Endothelial cell (in vitro differentiated cells): ENCODE data around the gene ZNF652. TPM values are rescaled to one million over a fixed set of nuclear protein-coding genes. Genes with fewer than 3 reads are reported as not detected.

Experiments used
- DNase-seq: peaks from one replicate; pipeline ENCODE4 v3.0.0; 2021; ENCODE audit warnings: low spot score
- H3K27ac Mint-ChIP-seq: one replicate; pipeline ENCODE4 v1.8.0; 2021; ENCODE audit warnings: mixed read lengths, inconsistent platforms; ENCODE audit not compliant: unreplicated experiment
- H3K27me3 Mint-ChIP-seq: one replicate; pipeline ENCODE4 v1.8.0; 2021; ENCODE audit warnings: mild to moderate bottlenecking, moderate library complexity, mixed read lengths, inconsistent platforms; ENCODE audit not compliant: unreplicated experiment
- H3K36me3 Mint-ChIP-seq: one replicate; pipeline ENCODE4 v1.8.0; 2021; ENCODE audit warnings: mild to moderate bottlenecking, low read depth, mixed read lengths, inconsistent platforms; ENCODE audit not compliant: unreplicated experiment
- H3K4me1 Mint-ChIP-seq: one replicate; pipeline ENCODE4 v1.8.0; 2021; ENCODE audit warnings: mild to moderate bottlenecking, mixed read lengths, inconsistent platforms; ENCODE audit not compliant: unreplicated experiment
- H3K4me3 Mint-ChIP-seq: one replicate; pipeline ENCODE4 v1.8.0; 2021; ENCODE audit warnings: mild to moderate bottlenecking, mixed read lengths, inconsistent platforms; ENCODE audit not compliant: unreplicated experiment
- H3K9me3 Mint-ChIP-seq: one replicate; pipeline ENCODE4 v1.8.0; 2021; ENCODE audit warnings: mixed read lengths, inconsistent platforms; ENCODE audit not compliant: unreplicated experiment
- total RNA-seq: library from RNA; stranded (reverse); fragmentation: NEBNext Ultra II Directional; extraction: Animal tissue kit (Norgen Biotek cat#: 25700); gene quantifications from one replicate; pipeline ENCODE4 v1.2.1, GENCODE V29; 2021; ENCODE audit not compliant: unreplicated experiment
- TF ChIP-seq, protein P1 (sequence below): fragments of 200-600 bp; sonication (generic); IDR thresholded peaks from one replicate; pipeline ENCODE4 v1.5.0; 2021; ENCODE audit warnings: antibody characterized with exemption; ENCODE audit not compliant: unreplicated experiment

ZNF652 gene
- total RNA-seq, 1 donor from 2014 or later: 36.0 TPM

DNA sequence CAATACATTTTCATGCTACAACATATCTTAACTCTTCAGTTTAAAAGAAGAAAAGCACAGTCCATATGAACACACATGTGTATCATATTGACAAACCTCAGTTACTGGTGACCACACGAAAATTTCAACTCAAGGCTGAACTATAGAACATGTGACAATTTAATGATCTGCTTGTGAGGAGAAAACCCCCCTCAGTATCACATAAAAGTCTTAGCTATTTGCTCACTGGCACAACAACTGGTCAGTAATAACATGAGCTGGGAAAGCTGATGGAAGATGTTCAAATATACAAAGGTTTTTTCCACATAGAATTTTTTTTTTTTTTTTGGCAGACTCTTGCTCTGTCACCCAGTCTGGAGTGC, 19.5 kb downstream of the ZNF652 start:
- H3K4me3 Mint-ChIP-seq: no peak overlapping the region

DNA sequence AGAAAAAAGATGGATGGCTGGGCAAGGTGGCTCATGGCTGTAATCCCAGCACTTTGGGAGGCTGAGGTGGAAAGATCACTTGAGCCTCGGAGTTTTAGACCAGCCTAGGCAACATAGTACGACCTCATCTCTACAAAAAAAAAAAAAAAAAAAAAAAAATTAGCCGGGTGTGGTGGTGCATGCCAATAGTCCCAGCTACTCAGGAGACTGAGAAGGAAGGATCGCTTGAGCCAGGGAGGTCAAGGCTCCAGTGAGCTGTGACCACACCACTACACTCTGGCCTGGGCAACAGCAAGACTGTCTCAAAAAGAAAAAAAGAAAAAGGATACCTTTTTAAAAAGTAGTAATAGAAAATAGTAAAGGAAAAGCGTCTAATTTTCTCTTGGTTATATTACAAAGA, 20.7 kb downstream of the ZNF652 start:
- Mint-ChIP-seq H3K4me3 (no peak overlapping the region), H3K27me3 (peaks cover 1% of the 10 kb centered on the region), H3K36me3 (no peaks in the 10 kb centered on the region), H3K4me1 (no peaks in the 10 kb centered on the region), H3K9me3 (no peaks in the 10 kb centered on the region), H3K27ac (no peak overlapping the region)
- DNase-seq: no peak
- TF ChIP-seq, protein P1, sequence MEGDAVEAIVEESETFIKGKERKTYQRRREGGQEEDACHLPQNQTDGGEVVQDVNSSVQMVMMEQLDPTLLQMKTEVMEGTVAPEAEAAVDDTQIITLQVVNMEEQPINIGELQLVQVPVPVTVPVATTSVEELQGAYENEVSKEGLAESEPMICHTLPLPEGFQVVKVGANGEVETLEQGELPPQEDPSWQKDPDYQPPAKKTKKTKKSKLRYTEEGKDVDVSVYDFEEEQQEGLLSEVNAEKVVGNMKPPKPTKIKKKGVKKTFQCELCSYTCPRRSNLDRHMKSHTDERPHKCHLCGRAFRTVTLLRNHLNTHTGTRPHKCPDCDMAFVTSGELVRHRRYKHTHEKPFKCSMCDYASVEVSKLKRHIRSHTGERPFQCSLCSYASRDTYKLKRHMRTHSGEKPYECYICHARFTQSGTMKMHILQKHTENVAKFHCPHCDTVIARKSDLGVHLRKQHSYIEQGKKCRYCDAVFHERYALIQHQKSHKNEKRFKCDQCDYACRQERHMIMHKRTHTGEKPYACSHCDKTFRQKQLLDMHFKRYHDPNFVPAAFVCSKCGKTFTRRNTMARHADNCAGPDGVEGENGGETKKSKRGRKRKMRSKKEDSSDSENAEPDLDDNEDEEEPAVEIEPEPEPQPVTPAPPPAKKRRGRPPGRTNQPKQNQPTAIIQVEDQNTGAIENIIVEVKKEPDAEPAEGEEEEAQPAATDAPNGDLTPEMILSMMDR: no peak

More for the DNA sequence above, 19.5 kb downstream of the ZNF652 start:
- TF ChIP-seq, protein P1: no peak
- Mint-ChIP-seq H3K36me3 (no peaks in the 10 kb centered on the region), H3K4me1 (no peaks in the 10 kb centered on the region), H3K27me3 (peaks cover 1% of the 10 kb centered on the region), H3K27ac (no peak overlapping the region), H3K9me3 (no peaks in the 10 kb centered on the region)
- no peak for DNase-seq

DNA sequence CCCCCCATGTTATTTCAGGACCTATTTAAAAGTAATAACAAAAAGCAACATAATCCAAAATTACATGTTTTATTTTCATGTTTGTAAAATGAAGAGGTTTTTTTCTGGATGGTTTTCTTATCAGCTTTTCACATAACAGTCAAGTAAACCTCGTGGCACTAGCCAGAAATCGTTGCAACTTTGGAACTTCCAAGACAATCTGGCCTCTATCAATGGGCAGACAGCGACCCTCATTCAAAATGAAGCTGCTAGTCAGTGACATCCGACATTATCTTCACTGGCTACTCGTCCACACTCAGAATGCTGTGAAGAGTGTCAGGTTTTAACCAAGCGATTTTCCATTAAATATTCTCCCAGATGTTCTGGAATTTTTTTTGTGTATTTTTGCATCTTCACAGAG, 22.7 kb downstream of the ZNF652 start:
- TF ChIP-seq, protein P1: no peak
- Mint-ChIP-seq H3K27me3 (peaks cover 3% of the 10 kb centered on the region), H3K4me3 (no peak overlapping the region), H3K36me3 (no peaks in the 10 kb centered on the region), H3K4me1 (no peaks in the 10 kb centered on the region), H3K9me3 (no peaks in the 10 kb centered on the region), H3K27ac (no peak overlapping the region)
- no peak for DNase-seq

DNA sequence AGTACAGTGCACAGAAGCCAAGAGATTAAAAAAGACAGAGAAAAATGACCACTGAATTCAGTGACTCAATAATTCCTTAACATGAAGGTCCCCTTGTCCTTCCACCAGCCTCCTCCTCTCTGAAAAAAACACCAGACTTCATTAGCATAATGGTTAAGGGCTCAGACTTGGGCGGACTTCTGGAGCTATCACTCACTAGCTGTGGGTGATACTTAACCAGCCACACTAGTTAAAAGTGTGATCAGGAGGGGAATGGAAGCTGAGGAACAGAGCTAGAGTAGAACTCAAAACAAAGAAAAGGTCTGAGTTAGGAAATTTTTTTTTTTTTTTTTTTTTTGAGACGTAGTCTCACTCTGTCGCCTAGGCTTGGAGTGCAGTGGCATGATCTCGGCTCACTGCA, 23.2 kb downstream of the ZNF652 start:
- Mint-ChIP-seq H3K9me3 (no peaks in the 10 kb centered on the region), H3K36me3 (no peaks in the 10 kb centered on the region), H3K27ac (no peak overlapping the region), H3K4me1 (no peaks in the 10 kb centered on the region), H3K4me3 (no peak overlapping the region), H3K27me3 (peaks cover 3% of the 10 kb centered on the region)
- TF ChIP-seq, protein P1: no peak
- no peak for DNase-seq

DNA sequence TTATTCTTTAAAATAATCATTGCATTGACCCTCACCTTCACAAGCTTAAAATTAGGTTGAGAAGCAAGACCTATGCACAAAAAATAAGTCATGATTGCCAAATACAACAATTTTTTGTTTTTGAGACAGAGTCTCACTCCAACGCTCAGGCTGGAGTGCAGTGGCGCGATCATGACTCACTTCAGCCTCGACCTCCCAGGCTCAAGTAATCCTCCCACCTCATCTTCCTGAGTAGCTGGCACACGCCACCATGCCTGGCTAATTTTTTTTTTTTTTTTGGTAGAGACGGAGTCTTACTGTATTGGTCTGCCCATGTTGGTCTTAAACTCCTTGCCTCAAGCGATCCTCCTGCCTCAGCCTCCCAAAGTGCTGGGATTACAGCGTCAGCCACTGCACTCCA, 24.2 kb downstream of the ZNF652 start:
- H3K4me1 Mint-ChIP-seq: no peaks in the 10 kb centered on the region
- H3K9me3 Mint-ChIP-seq: no peaks in the 10 kb centered on the region
- TF ChIP-seq, protein P1: no peak
- no peak for DNase-seq
- peaks cover 3% of the 10 kb centered on the region for H3K27me3 Mint-ChIP-seq
- H3K27ac Mint-ChIP-seq: no peak overlapping the region
- no peaks in the 10 kb centered on the region for H3K36me3 Mint-ChIP-seq
- no peak overlapping the region for H3K4me3 Mint-ChIP-seq
